ENCODE results near the gene TSHZ1.

- TF ChIP-seq EZH2phosphoT487 (IDR thresholded peaks at IDR 0.05; ENCODE audit: borderline replicate concordance, low read depth, low read length) (no peak), CTCF (conservative IDR thresholded peaks at IDR 0.05; ENCODE audit: low read length) (no peak)
Measured at GRCh38 chr18:75265872-75266271, 55.3 kb downstream of the TSHZ1 start.
